Measurements from ENCODE around the gene S100A11.
A peak's percentile ranks its signal among the peaks of the same experiment; 100 is the strongest.

S100A11 gene

DNA sequence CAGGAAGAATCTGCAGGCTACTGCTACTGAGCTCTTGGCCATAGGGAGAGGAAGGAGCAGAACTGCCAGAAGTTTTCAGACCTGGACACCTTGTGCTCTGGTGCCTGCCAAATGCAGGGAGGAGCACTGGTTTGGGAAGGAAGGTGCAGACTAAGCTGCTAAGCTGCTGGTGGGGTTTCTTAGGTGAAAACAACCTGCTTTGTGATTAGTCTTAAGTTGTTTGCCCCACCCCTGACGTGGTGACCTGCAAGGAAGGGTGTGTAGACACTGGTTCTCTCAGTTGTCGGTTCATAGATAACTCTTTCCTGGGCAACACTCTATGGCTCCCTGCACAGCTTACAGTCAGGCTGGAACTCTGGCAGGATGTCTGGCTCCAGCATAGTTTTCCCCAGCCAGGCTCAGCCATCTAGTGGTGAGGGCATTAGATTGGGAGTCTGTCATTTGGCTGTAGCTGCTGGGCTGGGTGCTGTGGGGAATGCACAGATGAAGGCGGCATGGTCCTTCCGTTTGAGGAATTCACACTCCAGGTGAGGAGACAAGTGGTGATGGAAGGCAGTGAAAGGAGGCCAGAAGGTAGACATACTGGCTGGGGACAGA lies 32.9 kb downstream of the S100A11 start:
- TF ChIP-seq, protein P1, sequence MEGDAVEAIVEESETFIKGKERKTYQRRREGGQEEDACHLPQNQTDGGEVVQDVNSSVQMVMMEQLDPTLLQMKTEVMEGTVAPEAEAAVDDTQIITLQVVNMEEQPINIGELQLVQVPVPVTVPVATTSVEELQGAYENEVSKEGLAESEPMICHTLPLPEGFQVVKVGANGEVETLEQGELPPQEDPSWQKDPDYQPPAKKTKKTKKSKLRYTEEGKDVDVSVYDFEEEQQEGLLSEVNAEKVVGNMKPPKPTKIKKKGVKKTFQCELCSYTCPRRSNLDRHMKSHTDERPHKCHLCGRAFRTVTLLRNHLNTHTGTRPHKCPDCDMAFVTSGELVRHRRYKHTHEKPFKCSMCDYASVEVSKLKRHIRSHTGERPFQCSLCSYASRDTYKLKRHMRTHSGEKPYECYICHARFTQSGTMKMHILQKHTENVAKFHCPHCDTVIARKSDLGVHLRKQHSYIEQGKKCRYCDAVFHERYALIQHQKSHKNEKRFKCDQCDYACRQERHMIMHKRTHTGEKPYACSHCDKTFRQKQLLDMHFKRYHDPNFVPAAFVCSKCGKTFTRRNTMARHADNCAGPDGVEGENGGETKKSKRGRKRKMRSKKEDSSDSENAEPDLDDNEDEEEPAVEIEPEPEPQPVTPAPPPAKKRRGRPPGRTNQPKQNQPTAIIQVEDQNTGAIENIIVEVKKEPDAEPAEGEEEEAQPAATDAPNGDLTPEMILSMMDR (conservative IDR thresholded peaks at IDR 0.05; ENCODE audit: low read depth, low read length) = peak; percentile 44
- no peak for DNase-seq (ENCODE audit: low read depth)

DNA sequence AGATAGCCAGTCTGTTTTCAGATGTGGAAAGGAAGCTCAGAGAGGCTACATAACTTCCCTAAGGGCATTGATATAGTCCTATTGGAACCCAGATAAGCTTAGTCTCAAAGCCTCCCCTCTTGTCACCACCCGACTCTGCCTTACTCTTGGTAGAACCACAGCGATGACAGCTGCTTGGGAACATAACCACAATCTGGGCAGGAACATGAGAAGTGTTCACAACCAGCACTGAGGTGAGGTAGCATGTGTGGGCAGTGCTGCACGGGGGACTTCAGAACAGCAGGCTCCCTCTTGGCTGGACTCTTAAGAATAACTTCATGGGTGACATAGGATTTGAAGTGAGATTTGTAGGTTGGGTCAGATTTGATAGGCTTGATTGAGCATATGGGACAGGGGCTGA lies 33.8 kb downstream of the S100A11 start:
- DNase-seq (ENCODE audit: low read depth) = no peak
- H3K4me3 ChIP-seq (ENCODE audit: low read length) = no peak overlapping the region
- TF ChIP-seq, protein P1 (conservative IDR thresholded peaks at IDR 0.05; ENCODE audit: low read depth, low read length) = no peak

More for the DNA sequence above, 32.9 kb downstream of the S100A11 start:
- no peak overlapping the region for H3K4me3 ChIP-seq (ENCODE audit: low read length)

DNA sequence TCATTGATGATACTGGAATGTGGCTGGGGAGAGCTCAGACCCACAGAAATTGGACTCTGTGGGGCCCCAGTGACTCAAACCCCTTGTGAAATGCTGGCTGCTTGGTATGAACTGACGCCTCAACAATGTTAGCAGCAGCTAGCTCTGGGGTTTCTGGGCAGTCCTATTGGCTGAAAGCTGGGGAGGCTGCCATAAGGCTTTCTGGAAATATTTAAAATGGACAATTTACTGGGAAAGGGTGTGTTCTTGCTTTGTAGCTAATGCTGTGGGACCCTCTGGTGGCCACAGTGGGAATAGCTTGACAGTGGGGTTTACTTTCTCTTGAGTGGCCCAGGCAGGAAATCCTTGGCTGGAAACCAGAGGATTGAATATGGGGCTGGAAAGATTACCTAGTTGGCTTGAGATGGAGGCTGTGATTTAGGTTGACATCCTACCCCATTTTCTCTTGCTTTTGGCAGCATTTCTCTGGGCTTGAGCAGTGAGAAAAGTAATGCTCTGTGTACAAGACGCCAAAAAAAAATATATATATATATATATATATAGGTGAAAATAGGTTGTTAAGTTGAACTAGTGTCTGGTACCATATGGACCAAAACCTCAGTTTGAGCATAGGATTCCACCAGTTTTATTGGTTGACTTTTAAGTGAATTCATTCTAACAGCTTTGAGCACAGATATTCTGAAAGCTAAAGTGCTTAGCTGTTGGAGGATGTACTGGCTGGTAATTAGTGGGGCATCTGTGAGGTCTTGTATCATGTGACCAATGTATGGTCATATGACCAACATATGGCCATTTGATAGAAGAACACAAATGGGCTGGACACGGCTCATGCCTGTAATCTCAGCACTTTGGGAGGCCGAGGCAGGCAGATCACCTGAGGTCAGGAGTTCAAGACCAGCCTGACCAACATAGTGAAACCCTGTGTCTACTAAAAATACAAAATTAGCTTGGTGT lies 34.9 kb downstream of the S100A11 start:
- no peak overlapping the region for H3K4me3 ChIP-seq (ENCODE audit: low read length)

DNA sequence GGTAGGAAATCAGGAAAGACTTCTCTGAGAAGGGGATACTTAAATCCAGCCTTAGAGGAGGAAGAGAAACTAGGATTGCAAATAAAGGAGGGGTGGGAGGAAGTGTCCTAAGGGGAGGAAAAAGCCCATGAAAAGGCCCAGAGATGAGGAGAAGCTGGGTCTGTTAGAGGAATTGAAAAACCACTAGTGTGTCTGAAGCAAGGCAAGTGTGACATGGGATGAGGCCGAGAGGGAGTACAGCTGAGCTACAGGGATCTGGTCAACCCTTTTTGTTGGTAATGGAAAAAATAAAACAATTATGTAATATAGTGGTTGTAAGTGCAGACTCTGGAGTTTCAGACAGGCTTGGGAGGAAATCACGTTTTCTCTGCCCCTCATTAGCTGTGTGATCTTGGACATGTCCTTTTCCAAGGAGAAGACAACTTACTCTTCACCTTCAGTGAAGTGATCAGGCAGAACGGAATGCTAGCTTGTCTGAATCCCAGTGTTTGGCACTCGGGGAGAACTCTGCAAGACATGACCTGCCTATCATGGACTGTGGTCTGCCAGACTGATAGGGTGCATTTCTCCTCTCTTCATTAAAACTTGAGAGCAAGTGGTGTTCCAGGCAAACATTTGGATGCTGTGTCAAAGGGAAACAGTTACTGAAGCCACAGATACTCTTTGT lies 35.7 kb downstream of the S100A11 start:
- DNase-seq (ENCODE audit: low read depth) = no peak
- TF ChIP-seq, protein P1 (conservative IDR thresholded peaks at IDR 0.05; ENCODE audit: low read depth, low read length) = no peak
- no peak overlapping the region for H3K4me3 ChIP-seq (ENCODE audit: low read length)

More for the DNA sequence above, 34.9 kb downstream of the S100A11 start:
- DNase-seq (ENCODE audit: low read depth) = peak; percentile 71
- TF ChIP-seq, protein P1 (conservative IDR thresholded peaks at IDR 0.05; ENCODE audit: low read depth, low read length) = peak; percentile 97

DNA sequence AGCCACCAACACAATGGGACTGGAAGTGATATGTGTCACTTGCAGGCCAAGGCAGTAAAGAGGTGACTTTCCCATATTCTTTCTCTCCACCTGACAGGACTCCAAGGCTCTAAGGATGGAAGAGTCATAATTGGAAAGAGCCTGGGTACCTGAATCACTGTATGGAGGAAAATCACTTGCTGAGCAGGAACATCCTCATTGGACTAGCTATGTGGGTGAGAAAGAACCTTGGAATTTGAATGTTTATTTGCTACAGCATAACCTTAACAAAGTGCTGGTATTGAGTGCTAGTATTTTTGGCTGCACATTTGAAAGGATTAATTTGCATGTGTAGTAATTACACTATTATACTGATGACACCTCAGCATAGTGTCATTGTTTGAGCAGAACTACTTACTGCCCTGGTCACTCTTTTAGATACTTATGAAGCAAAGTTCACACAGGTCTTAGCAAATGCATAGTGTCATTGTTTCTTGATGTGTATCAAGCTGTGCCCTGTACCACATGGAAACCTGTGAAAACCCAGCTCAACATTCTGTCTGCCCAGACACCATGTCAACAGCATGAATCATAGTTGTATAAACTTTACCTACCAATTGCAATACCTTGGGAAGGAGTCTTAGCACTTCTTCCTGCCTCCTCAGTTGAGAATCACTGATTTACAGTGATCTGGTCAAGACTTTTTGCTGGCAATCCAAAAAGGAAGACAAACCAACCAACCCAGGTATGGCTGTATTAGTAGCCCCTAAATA lies 38.0 kb downstream of the S100A11 start:
- TF ChIP-seq, protein P1 (conservative IDR thresholded peaks at IDR 0.05; ENCODE audit: low read depth, low read length) = no peak
- DNase-seq (ENCODE audit: low read depth) = no peak
- H3K4me3 ChIP-seq (ENCODE audit: low read length) = no peak overlapping the region

DNA sequence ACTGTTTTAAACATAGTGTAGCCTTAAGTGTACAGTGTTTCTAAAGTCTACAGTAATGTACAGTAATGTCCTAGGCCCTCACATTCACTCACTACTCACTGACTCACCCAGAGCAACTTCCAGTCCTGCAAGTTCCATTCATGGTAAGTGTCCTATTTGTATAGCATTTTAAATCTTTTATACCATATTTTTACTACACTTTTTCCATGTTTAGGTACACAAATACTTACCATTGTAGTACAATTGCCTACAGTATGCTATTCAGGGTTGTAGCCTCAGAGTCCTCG lies 39.6 kb downstream of the S100A11 start:
- no peak for DNase-seq (ENCODE audit: low read depth)
- TF ChIP-seq, protein P1 (conservative IDR thresholded peaks at IDR 0.05; ENCODE audit: low read depth, low read length) = no peak
- no peak overlapping the region for H3K4me3 ChIP-seq (ENCODE audit: low read length)

Data from retinal pigment epithelial cell (primary cell).